Measurements from ENCODE around the gene DAO. TPM values are rescaled to one million over a fixed set of nuclear protein-coding genes. Genes with fewer than 3 reads are reported as not detected.

The DAO gene
- polyA plus RNA-seq, 1 donor from 2014 or later, result not detected

DNA sequence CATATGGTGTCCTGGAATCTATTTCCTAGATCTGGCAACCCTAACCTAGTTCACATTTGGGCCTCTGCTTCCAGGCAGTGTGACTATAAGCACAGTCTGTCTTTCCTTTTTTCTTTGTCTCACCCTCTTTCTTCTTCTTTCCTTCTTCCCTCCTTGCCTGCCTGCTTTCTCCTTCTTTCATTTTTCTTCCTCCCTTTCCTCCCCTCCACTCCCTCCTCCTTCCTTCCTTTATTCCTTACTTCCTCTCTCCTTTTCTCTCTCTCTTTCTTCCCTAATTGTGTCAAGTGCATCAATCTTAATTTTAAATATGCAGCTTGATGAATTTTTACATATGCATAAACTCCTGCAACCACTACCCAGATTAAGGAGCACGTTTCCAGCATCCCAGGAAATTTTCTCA lies 4.6 kb upstream of the DAO start:
- TF ChIP-seq EZH2 (IDR thresholded peaks at IDR 0.05; ENCODE audit: borderline replicate concordance, insufficient read depth, low read length, poor library complexity, severe bottlenecking), result no peak
- TF ChIP-seq, protein P1, sequence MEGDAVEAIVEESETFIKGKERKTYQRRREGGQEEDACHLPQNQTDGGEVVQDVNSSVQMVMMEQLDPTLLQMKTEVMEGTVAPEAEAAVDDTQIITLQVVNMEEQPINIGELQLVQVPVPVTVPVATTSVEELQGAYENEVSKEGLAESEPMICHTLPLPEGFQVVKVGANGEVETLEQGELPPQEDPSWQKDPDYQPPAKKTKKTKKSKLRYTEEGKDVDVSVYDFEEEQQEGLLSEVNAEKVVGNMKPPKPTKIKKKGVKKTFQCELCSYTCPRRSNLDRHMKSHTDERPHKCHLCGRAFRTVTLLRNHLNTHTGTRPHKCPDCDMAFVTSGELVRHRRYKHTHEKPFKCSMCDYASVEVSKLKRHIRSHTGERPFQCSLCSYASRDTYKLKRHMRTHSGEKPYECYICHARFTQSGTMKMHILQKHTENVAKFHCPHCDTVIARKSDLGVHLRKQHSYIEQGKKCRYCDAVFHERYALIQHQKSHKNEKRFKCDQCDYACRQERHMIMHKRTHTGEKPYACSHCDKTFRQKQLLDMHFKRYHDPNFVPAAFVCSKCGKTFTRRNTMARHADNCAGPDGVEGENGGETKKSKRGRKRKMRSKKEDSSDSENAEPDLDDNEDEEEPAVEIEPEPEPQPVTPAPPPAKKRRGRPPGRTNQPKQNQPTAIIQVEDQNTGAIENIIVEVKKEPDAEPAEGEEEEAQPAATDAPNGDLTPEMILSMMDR (IDR thresholded peaks at IDR 0.05; ENCODE audit: poor library complexity, severe bottlenecking), result no peak
- no peak for TF ChIP-seq POLR2AphosphoS5 (IDR thresholded peaks at IDR 0.05)
- TF ChIP-seq MXI1 (conservative IDR thresholded peaks at IDR 0.05; ENCODE audit: poor library complexity, severe bottlenecking), result no peak
- TF ChIP-seq RAD21 (conservative IDR thresholded peaks at IDR 0.05), result no peak
- TF ChIP-seq, protein P2, sequence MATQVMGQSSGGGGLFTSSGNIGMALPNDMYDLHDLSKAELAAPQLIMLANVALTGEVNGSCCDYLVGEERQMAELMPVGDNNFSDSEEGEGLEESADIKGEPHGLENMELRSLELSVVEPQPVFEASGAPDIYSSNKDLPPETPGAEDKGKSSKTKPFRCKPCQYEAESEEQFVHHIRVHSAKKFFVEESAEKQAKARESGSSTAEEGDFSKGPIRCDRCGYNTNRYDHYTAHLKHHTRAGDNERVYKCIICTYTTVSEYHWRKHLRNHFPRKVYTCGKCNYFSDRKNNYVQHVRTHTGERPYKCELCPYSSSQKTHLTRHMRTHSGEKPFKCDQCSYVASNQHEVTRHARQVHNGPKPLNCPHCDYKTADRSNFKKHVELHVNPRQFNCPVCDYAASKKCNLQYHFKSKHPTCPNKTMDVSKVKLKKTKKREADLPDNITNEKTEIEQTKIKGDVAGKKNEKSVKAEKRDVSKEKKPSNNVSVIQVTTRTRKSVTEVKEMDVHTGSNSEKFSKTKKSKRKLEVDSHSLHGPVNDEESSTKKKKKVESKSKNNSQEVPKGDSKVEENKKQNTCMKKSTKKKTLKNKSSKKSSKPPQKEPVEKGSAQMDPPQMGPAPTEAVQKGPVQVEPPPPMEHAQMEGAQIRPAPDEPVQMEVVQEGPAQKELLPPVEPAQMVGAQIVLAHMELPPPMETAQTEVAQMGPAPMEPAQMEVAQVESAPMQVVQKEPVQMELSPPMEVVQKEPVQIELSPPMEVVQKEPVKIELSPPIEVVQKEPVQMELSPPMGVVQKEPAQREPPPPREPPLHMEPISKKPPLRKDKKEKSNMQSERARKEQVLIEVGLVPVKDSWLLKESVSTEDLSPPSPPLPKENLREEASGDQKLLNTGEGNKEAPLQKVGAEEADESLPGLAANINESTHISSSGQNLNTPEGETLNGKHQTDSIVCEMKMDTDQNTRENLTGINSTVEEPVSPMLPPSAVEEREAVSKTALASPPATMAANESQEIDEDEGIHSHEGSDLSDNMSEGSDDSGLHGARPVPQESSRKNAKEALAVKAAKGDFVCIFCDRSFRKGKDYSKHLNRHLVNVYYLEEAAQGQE (IDR thresholded peaks at IDR 0.05; ENCODE audit: borderline replicate concordance), result no peak
- no peak for TF ChIP-seq TAF1 (IDR thresholded peaks at IDR 0.05; ENCODE audit: low read depth)
- H3K4me2 ChIP-seq (ENCODE audit: low read length), result no peak overlapping the region
- H3K9ac ChIP-seq (ENCODE audit: low read length), result no peak overlapping the region
- H3F3A ChIP-seq (ENCODE audit: insufficient read depth, low read length, poor library complexity, severe bottlenecking), result no peaks in the 10 kb centered on the region
- H4K20me1 ChIP-seq (ENCODE audit: insufficient read depth), result no peaks in the 10 kb centered on the region
- H3K36me3 ChIP-seq (ENCODE audit: insufficient read depth, low read length), result no peaks in the 10 kb centered on the region
- H3K4me3 ChIP-seq (ENCODE audit: low read length), result no peak overlapping the region
- no peaks in the 10 kb centered on the region for H3K27me3 ChIP-seq (ENCODE audit: insufficient read depth, low read depth, low read length)
- H2AFZ ChIP-seq (ENCODE audit: low read depth, low read length), result no peak overlapping the region
- H3K79me2 ChIP-seq (replicated peaks; ENCODE audit: insufficient read depth, low read length), result no peaks in the 10 kb centered on the region
- H3K9me3 ChIP-seq (ENCODE audit: low read length), result no peaks in the 10 kb centered on the region
- no peaks in the 10 kb centered on the region for H3K9me2 ChIP-seq (ENCODE audit: insufficient read depth, low read length)
- H3K27ac ChIP-seq (ENCODE audit: low read length), result no peak overlapping the region

- Histone ChIP-seq H3K9ac (ENCODE audit: low read length) (no peak overlapping the region), H3K36me3 (ENCODE audit: insufficient read depth, low read length) (no peaks in the 10 kb centered on the region), H3K9me3 (ENCODE audit: low read length) (no peaks in the 10 kb centered on the region), H3F3A (ENCODE audit: insufficient read depth, low read length, poor library complexity, severe bottlenecking) (no peaks in the 10 kb centered on the region), H3K27ac (ENCODE audit: low read length) (no peak overlapping the region), H4K20me1 (ENCODE audit: insufficient read depth) (no peaks in the 10 kb centered on the region), H2AFZ (ENCODE audit: low read depth, low read length) (no peak overlapping the region), H3K27me3 (ENCODE audit: insufficient read depth, low read depth, low read length) (no peaks in the 10 kb centered on the region), H3K9me2 (ENCODE audit: insufficient read depth, low read length) (no peaks in the 10 kb centered on the region), H3K4me2 (ENCODE audit: low read length) (no peak overlapping the region), H3K4me3 (ENCODE audit: low read length) (no peak overlapping the region), H3K79me2 (replicated peaks; ENCODE audit: insufficient read depth, low read length) (no peaks in the 10 kb centered on the region)
- TF ChIP-seq SMC3 (conservative IDR thresholded peaks at IDR 0.05; ENCODE audit: poor library complexity), result no peak
- no peak for TF ChIP-seq MXI1 (conservative IDR thresholded peaks at IDR 0.05; ENCODE audit: poor library complexity, severe bottlenecking)
- TF ChIP-seq RAD21 (conservative IDR thresholded peaks at IDR 0.05), result no peak
- TF ChIP-seq, protein P2 (IDR thresholded peaks at IDR 0.05; ENCODE audit: borderline replicate concordance), result no peak
- TF ChIP-seq TAF1 (IDR thresholded peaks at IDR 0.05; ENCODE audit: low read depth), result no peak
Measured at GRCh38 chr12:108875682-108876361, 4.1 kb upstream of the DAO start.

All from neural cell (in vitro differentiated cells).